C4-2B (cell line): Measurements from ENCODE around the gene TMEM178B.

Experiments
- H3K27ac ChIP-seq: fragments of 450-650 bp; 2 replicates; pipeline ENCODE4 v1.5.1; 2017
- CTCF ChIP-seq: fragments of 450-650 bp; conservative IDR thresholded peaks from 2 replicates; pipeline ENCODE4 v1.5.1; 2017; ENCODE audit warnings: mild to moderate bottlenecking
- ZFX ChIP-seq: fragments of 450-650 bp; IDR thresholded peaks from 2 replicates; pipeline ENCODE4 v1.6.1; 2017

TMEM178B gene

GRCh38 chr7:141301544-141301943 lies 227.7 kb downstream of the TMEM178B start:
- no peak overlapping the region for H3K27ac ChIP-seq
- TF ChIP-seq ZFX (no peak), CTCF (no peak)

- no peak overlapping the region for H3K27ac ChIP-seq
- TF ChIP-seq CTCF (no peak), ZFX (no peak)
These were observed 228.8 kb downstream of the TMEM178B start for GRCh38 chr7:141302617-141303016.

GRCh38 chr7:141304291-141304690 lies 230.4 kb downstream of the TMEM178B start:
- H3K27ac ChIP-seq = no peak overlapping the region
- TF ChIP-seq ZFX (no peak), CTCF (no peak)

- no peak for TF ChIP-seq CTCF
- TF ChIP-seq ZFX = no peak
- H3K27ac ChIP-seq = no peak overlapping the region
These were observed 232.2 kb downstream of the TMEM178B start for GRCh38 chr7:141306081-141306480.

GRCh38 chr7:141312395-141312794 lies 238.5 kb downstream of the TMEM178B start:
- no peak overlapping the region for H3K27ac ChIP-seq
- no peak for TF ChIP-seq ZFX
- TF ChIP-seq CTCF = no peak

GRCh38 chr7:141312828-141313521 lies 239.1 kb downstream of the TMEM178B start:
- H3K27ac ChIP-seq = no peak overlapping the region

GRCh38 chr7:141313896-141314295 lies 240.0 kb downstream of the TMEM178B start:
- TF ChIP-seq ZFX (no peak), CTCF (no peak)

More at GRCh38 chr7:141312828-141313521, 239.1 kb downstream of the TMEM178B start:
- TF ChIP-seq CTCF (no peak), ZFX (no peak)

More at GRCh38 chr7:141313896-141314295, 240.0 kb downstream of the TMEM178B start:
- no peak overlapping the region for H3K27ac ChIP-seq
